Rectal smooth muscle tissue (tissue), 1 donor: Measurements from ENCODE around the gene MID1IP1.

Experiments used
- H3K27ac ChIP-seq: one replicate; pipeline ENCODE4 v1.7.0; 2013; ENCODE audit warnings: low read depth, low read length, inconsistent platforms
- H3K27me3 ChIP-seq: one replicate; pipeline ENCODE4 v1.7.0; 2013; ENCODE audit warnings: low read length; ENCODE audit not compliant: control insufficient read depth, insufficient read depth
- H3K36me3 ChIP-seq: one replicate; pipeline ENCODE4 v1.7.0; 2013; ENCODE audit warnings: low read length; ENCODE audit not compliant: control insufficient read depth, insufficient read depth
- H3K4me1 ChIP-seq: one replicate; pipeline ENCODE4 v1.7.0; 2013; ENCODE audit warnings: low read length; ENCODE audit not compliant: control insufficient read depth, insufficient read depth
- H3K4me3 ChIP-seq: one replicate; pipeline ENCODE4 v1.7.0; 2013; ENCODE audit warnings: low read length
- H3K9ac ChIP-seq: one replicate; pipeline ENCODE4 v1.7.0; 2013; ENCODE audit warnings: low read length

The MID1IP1 gene

DNA sequence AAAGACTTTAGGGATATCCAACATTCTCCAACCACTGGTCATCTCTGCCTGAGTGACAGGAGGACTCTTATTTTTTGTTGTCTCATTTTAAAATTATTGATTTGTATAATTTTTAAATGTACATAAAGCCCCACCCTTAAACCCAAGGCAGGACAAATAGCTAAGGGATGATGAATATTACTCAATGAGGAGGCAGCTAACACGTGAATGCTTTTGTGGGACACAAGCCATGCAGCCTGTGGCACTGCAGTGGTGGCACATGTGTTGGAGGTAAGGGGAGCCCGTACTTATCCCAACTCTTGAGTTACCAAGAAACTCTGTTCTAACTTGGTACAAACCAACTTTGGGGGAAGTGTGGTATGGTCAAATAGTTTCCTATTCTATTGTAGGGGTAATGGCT, 19.5 kb downstream of the MID1IP1 start:
- Histone ChIP-seq H3K27me3 (no peaks in the 10 kb centered on the region), H3K9ac (no peak overlapping the region), H3K4me1 (no peaks in the 10 kb centered on the region), H3K36me3 (no peaks in the 10 kb centered on the region), H3K4me3 (no peak overlapping the region), H3K27ac (no peak overlapping the region)

DNA sequence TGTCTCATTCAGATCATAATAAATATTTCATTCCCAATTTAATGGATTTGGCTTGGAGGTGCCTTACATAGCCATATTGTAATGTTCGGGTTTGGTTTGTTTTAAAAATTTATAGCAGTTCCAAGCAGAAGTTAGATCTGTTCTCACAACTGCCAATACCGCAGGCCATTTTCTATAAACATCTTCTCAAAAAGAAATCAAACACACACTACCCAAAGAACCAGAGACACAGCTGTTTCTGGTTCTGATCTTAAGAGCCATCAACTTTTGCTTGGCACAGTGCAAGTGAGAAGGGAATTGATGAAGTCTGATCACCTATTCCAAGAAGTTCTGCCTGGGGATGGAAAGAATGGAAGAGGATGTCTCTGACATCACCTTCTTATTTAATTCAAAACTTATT, 22.9 kb downstream of the MID1IP1 start:
- H3K4me1 ChIP-seq, result no peaks in the 10 kb centered on the region
- no peaks in the 10 kb centered on the region for H3K27me3 ChIP-seq
- no peak overlapping the region for H3K9ac ChIP-seq
- H3K4me3 ChIP-seq, result no peak overlapping the region
- H3K27ac ChIP-seq, result no peak overlapping the region
- H3K36me3 ChIP-seq, result no peaks in the 10 kb centered on the region

DNA sequence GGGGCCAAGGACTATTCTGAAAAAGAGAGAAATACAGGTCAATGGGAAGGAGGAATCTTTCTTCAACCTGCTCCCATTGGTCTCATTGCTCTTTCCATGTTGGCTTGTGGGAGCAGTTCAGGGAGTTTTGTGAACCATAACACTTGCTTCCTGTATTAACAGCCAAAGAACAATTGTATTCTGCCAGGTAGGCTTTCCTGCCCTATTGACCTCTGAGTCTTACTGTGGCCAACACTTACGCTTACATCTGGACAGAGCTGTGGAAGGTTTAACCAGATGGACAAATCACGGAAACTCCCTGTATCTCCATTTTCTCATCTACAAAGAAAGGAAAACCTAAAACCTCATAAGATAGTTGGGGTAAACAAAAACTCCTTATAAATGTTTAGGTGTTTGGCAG, 30.7 kb downstream of the MID1IP1 start:
- H3K27me3 ChIP-seq, result no peaks in the 10 kb centered on the region
- no peaks in the 10 kb centered on the region for H3K36me3 ChIP-seq
- H3K27ac ChIP-seq, result no peak overlapping the region
- no peak overlapping the region for H3K9ac ChIP-seq
- H3K4me3 ChIP-seq, result no peak overlapping the region
- H3K4me1 ChIP-seq, result no peaks in the 10 kb centered on the region

DNA sequence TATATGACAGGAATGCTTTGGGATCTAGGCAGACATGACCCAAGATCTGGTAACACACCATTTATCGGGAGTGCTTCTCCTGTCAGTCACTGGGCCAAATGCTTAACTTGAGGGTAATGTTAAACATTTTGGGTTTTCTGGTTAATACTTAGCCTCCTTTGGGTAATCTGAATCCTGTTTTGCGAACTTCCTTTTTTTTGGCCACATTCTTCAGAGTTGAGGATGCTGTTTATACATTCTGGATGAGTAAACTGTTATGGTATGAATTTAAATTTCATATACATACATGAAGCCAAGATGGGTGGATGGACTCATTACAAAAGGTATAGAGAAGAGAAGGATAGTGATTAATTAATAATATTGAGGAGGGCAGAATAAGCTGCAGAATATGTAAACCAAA, 36.1 kb downstream of the MID1IP1 start:
- Histone ChIP-seq H3K27ac (no peak overlapping the region), H3K27me3 (no peaks in the 10 kb centered on the region), H3K9ac (no peak overlapping the region), H3K4me1 (no peaks in the 10 kb centered on the region), H3K4me3 (no peak overlapping the region), H3K36me3 (no peaks in the 10 kb centered on the region)

DNA sequence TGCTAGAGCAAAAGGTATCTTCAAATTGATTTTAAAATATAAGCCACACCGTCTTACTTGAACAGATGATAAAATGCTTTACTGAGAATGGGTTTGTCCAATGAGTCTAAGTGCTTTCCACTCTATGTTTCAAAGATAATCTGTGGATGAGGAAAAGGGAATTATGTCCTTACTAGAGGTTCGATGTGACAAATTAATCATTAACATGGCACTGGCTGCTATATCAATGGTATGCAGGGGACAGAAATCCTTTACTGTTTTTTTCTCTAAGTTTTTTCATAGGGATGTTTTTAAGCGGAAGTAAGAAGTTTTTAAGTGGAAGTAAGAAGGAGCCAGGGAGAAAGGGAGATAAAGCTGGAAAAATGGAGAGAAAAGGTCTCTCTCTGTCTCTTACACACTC, 38.0 kb downstream of the MID1IP1 start:
- H3K4me3 ChIP-seq, result no peak overlapping the region
- no peak overlapping the region for H3K9ac ChIP-seq
- H3K27ac ChIP-seq, result no peak overlapping the region
- H3K4me1 ChIP-seq, result no peaks in the 10 kb centered on the region
- H3K36me3 ChIP-seq, result no peaks in the 10 kb centered on the region
- H3K27me3 ChIP-seq, result no peaks in the 10 kb centered on the region

DNA sequence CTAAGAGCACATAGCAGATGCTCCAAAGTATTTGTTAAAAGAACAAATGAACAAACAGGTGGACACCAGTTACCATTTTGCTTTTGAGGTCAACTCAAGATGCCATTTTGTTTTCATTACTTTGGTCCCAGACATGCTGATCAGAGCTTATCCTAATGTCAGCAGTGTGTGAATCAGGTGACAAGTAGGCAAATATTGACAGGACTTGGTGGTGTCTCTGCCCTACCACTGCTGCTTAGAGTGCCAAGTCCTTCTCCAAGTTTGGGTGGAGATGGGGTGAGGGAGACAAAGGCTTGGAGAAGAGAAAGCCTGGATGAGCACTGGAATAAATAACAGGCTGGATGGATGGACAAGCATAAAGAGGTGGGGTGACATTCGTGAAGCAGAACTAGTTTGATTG, 38.7 kb downstream of the MID1IP1 start:
- H3K4me3 ChIP-seq, result no peak overlapping the region
- no peaks in the 10 kb centered on the region for H3K36me3 ChIP-seq
- no peaks in the 10 kb centered on the region for H3K27me3 ChIP-seq
- H3K27ac ChIP-seq, result no peak overlapping the region
- no peaks in the 10 kb centered on the region for H3K4me1 ChIP-seq
- no peak overlapping the region for H3K9ac ChIP-seq

DNA sequence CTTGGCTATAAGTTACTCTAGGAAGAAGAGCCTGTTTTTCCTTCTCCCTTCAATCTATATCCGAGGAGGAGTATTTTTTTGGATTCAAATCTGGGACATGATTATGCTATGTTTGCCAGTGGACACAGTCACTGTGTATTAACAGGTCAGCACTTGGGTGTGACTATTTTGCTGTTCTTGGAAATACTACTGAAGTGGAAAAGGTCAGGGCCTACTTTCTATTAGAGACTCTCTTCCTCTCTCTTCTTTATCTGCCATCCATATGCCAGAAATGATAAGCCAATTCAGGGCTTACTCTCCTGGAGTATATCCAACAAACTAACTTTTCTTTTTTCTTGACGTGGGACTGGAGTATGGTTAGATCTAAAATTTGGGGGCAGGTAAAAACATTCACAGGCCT, 40.5 kb downstream of the MID1IP1 start:
- Histone ChIP-seq H3K27ac (no peak overlapping the region), H3K36me3 (no peaks in the 10 kb centered on the region), H3K27me3 (no peaks in the 10 kb centered on the region), H3K4me1 (no peaks in the 10 kb centered on the region), H3K4me3 (no peak overlapping the region), H3K9ac (no peak overlapping the region)

DNA sequence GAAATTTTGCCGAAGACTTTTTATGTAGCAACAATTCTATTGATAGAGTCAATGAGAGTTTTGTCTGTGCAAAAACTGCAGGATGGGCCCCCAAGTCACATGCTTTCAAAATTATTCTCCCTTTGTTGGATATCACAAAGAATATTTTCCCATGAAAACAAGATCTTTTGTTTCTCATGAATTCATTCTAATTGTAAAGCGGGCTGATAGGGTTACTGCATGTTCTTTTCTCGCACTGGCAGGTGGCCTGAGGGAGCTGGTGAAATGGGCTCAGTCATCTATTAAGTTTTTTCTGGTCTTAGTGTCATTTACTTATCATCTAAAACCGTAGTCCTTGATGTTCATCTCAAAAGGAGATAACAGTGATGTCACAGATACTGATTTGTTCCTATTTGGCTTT, 44.2 kb downstream of the MID1IP1 start:
- Histone ChIP-seq H3K27ac (no peak overlapping the region), H3K27me3 (no peaks in the 10 kb centered on the region), H3K4me3 (no peak overlapping the region), H3K36me3 (no peaks in the 10 kb centered on the region), H3K4me1 (no peaks in the 10 kb centered on the region), H3K9ac (no peak overlapping the region)

DNA sequence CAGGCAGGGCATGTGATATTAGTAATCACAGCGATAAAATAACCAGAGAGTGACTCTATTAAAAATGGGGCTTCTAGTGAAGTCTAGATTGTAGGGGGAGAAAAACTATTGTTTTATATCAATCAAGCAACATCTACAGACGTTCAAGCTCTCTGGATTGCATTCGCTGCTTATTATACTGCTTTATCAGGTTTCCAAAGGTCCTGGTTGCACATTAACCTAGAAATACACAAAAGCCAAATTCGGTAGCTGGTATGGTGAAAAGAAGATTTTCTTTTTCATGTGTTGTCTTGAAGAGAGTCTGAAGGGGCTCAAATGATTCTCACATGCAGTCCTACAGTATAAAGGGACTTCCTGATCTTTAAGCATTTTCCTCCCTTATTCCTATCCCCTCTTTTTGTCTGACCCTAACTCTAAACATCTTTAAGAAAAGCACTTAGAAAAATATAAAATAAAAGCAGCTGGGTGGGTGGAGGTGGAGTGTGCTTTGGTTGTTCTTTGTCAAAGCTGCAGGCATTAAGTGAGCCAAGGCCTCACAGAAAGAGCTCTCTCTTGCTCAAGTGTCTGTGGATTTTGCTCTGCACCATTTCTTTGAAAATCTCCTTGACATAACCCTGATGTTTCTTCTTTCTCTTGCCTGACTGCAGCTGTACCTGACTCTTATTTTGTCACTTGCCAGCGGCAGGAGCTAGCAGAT, 46.1 kb downstream of the MID1IP1 start:
- Histone ChIP-seq H3K9ac (no peak overlapping the region), H3K4me3 (no peak overlapping the region), H3K36me3 (no peaks in the 10 kb centered on the region), H3K27me3 (no peaks in the 10 kb centered on the region), H3K27ac (no peak overlapping the region), H3K4me1 (no peaks in the 10 kb centered on the region)

DNA sequence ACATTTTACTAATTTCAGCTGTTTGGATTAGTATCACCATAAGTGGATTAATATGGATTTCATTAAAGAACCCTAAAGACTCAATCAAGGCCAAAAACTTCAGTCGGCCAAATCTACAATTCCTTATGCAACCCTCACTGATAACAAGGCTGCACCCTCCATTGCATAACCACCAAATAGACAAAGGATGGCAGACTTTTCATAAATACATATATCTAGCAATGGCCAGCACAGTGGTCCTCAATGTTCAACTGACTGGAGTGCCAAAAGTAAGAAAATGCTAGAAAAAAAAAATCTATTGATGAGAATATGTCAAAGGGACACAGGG, 46.6 kb downstream of the MID1IP1 start:
- Histone ChIP-seq H3K4me3 (no peak overlapping the region), H3K9ac (no peak overlapping the region), H3K27me3 (no peaks in the 10 kb centered on the region), H3K36me3 (no peaks in the 10 kb centered on the region), H3K27ac (no peak overlapping the region), H3K4me1 (no peaks in the 10 kb centered on the region)

DNA sequence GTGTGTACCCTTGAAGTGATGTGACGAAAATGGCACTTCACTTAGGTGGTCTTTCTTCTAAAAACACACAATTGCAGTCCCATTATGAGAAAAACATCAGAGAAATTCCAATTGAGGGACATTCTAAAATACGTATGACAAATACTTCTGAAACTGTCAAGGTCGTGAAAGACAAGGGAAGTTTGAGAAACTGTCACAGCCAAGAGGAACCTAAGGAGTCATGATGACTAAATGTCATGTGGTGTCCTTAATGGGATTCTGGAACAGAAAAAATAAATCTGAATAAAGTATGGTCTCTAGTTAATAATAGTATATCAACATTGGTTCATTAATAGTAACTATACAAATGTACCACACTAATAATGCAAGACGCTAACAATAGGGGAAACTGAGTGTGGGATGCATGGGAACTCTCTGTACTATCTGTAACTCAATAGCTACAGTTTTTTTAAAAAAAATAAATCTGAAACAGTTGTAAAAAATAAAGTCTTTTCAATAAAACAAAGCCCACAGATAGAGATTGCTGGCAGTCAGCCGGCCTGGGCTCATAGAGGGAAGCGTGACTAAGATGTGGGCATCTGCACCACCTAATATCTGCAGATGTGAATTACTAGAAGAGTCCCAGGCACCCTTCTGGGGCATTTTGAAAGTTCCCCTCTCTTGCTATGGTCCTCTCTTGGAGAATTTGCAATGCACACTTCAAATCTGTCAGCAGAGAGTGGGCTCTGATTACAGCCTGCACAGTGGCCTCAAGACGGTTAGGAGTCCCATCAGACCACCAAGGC, 47.6 kb downstream of the MID1IP1 start:
- H3K27ac ChIP-seq, result no peak overlapping the region
- no peaks in the 10 kb centered on the region for H3K27me3 ChIP-seq
- H3K4me1 ChIP-seq, result no peaks in the 10 kb centered on the region
- H3K4me3 ChIP-seq, result no peak overlapping the region
- no peak overlapping the region for H3K9ac ChIP-seq
- no peaks in the 10 kb centered on the region for H3K36me3 ChIP-seq

DNA sequence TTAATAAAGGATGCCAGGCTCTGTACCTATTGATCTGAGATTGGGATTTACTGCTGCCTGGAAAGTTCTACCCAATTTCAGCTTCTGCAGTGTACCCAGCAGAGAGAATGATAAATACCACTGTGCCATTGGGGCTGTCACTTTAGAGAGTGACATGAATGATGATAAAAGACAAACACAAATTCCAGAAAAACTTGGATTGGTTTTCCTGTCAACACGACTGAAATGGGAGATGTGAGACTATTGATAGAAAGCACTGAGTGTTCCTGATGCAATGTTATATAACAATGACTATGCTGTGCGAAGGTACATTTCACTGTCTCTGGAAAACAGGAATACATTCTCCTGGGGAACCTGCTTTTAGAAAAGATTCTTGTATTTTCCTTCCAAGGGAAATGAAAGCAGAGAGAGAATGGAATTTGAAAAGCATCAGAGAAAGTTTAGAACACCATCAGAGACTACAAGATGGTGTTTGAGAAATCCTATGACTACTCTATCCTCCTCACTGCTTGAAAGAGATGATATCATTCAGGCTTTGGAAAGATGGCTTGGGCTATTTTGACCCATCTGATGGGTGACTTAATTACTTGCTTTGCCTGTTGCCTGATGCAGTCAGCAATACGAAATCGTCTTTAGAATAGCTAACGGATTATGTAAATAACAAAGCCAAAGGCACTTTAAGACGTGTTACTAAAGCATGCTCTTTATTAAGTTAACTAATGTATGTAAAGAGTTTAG, 49.7 kb downstream of the MID1IP1 start:
- H3K9ac ChIP-seq, result no peak overlapping the region
- H3K4me3 ChIP-seq, result no peak overlapping the region
- no peaks in the 10 kb centered on the region for H3K27me3 ChIP-seq
- H3K4me1 ChIP-seq, result no peaks in the 10 kb centered on the region
- H3K36me3 ChIP-seq, result no peaks in the 10 kb centered on the region
- no peak overlapping the region for H3K27ac ChIP-seq
